Urothelium cell line (cell line): ENCODE results near the gene ST3GAL3.
"Not testable (repeated sequence)": the region's sequence is repeated elsewhere in the genome, so short reads cannot be mapped to it uniquely, and the experiment has no call there.

Experiments used
- DNase-seq: peaks from one replicate; pipeline ENCODE4 v3.0.0; 2011; ENCODE audit warnings: low spot score, mixed read lengths
- FAIRE-seq: peaks from 2 replicates; lab custom pipeline; 2011; peaks lifted over from hg19 to GRCh38; lab: Jason Lieb, UNC

Gene ST3GAL3

GRCh38 chr1:43750083-43750482 is 42.7 kb downstream of the ST3GAL3 start:
- DNase-seq = no peak
- no peak for FAIRE-seq

GRCh38 chr1:43753422-43753821 is 46.1 kb downstream of the ST3GAL3 start:
- DNase-seq = no peak

GRCh38 chr1:43754892-43755291 is 47.6 kb downstream of the ST3GAL3 start:
- FAIRE-seq = no peak

More at GRCh38 chr1:43753422-43753821, 46.1 kb downstream of the ST3GAL3 start:
- FAIRE-seq = no peak

GRCh38 chr1:43757343-43758053 is 50.2 kb downstream of the ST3GAL3 start:
- no peak for FAIRE-seq
- no peak for DNase-seq

More at GRCh38 chr1:43754892-43755291, 47.6 kb downstream of the ST3GAL3 start:
- no peak for DNase-seq

GRCh38 chr1:43760745-43761317 is 53.5 kb downstream of the ST3GAL3 start:
- FAIRE-seq (no peak), DNase-seq (no peak)

GRCh38 chr1:43763497-43763973 is 56.2 kb downstream of the ST3GAL3 start:
- FAIRE-seq = peak; percentile 42
- DNase-seq = peak; percentile 84

GRCh38 chr1:43764581-43764980 is 57.2 kb downstream of the ST3GAL3 start:
- DNase-seq (no peak), FAIRE-seq (no peak)

- no peak for FAIRE-seq
Observed at GRCh38 chr1:43766086-43766784, 58.9 kb downstream of the ST3GAL3 start.

GRCh38 chr1:43766818-43767525 is 59.6 kb downstream of the ST3GAL3 start:
- FAIRE-seq (no peak), DNase-seq (no peak)

More at GRCh38 chr1:43766086-43766784, 58.9 kb downstream of the ST3GAL3 start:
- no peak for DNase-seq

- DNase-seq = no peak
- FAIRE-seq = no peak
Observed at GRCh38 chr1:43768168-43768567, 60.8 kb downstream of the ST3GAL3 start.

GRCh38 chr1:43769350-43769908 is 62.1 kb downstream of the ST3GAL3 start:
- DNase-seq (no peak), FAIRE-seq (no peak)

- DNase-seq = no peak
- FAIRE-seq = no peak
Observed at GRCh38 chr1:43770111-43770510, 62.8 kb downstream of the ST3GAL3 start.

GRCh38 chr1:43772978-43773377 is 65.6 kb downstream of the ST3GAL3 start:
- DNase-seq = no peak
- no peak for FAIRE-seq

GRCh38 chr1:43773821-43774220 is 66.5 kb downstream of the ST3GAL3 start:
- peak; percentile 13 for FAIRE-seq
- DNase-seq = no peak

- DNase-seq = peak; percentile 49
Observed at GRCh38 chr1:43774359-43774758, 67.0 kb downstream of the ST3GAL3 start.

GRCh38 chr1:43776043-43776761 is 68.9 kb downstream of the ST3GAL3 start:
- FAIRE-seq = no peak
- DNase-seq = no peak

More at GRCh38 chr1:43774359-43774758, 67.0 kb downstream of the ST3GAL3 start:
- no peak for FAIRE-seq

GRCh38 chr1:43777916-43778315 is 70.6 kb downstream of the ST3GAL3 start:
- DNase-seq, FAIRE-seq: not testable (repeated sequence)

GRCh38 chr1:43779266-43779665 is 71.9 kb downstream of the ST3GAL3 start:
- no peak for FAIRE-seq
- DNase-seq = no peak

GRCh38 chr1:43779805-43780403 is 72.6 kb downstream of the ST3GAL3 start:
- FAIRE-seq (no peak), DNase-seq (no peak)

GRCh38 chr1:43781574-43781973 is 74.2 kb downstream of the ST3GAL3 start:
- FAIRE-seq (no peak), DNase-seq (no peak)
